Fibroblast of villous mesenchyme (primary cell): ENCODE results near the gene NEGR1. TPM values are rescaled to one million over a fixed set of nuclear protein-coding genes. Genes with fewer than 3 reads are reported as not detected.
A peak's percentile ranks its signal among the peaks of the same experiment; 100 is the strongest.

Source experiments
- DNase-seq: peaks from one replicate; pipeline ENCODE4 v3.0.0-alpha.2; 2010; ENCODE audit warnings: low read depth
- H3K4me3 ChIP-seq: 2 replicates; pipeline ENCODE4 v1.5.1; 2011; ENCODE audit warnings: low read depth, mild to moderate bottlenecking, low read length
- total RNA-seq: library from RNA; depleted of rRNA; stranded (reverse); fragments of >200 nt; gene quantifications from 2 replicates; pipeline ENCODE4 v1.2.3, GENCODE V29; 2012
- TF ChIP-seq, protein P1 (sequence below): IDR thresholded peaks from 2 replicates; pipeline ENCODE4 v1.5.1; 2012; ENCODE audit warnings: low read depth, mild to moderate bottlenecking, low read length; ENCODE audit not compliant: insufficient read depth

The NEGR1 gene
- total RNA-seq, 1 donor, result 13.8 TPM

DNA sequence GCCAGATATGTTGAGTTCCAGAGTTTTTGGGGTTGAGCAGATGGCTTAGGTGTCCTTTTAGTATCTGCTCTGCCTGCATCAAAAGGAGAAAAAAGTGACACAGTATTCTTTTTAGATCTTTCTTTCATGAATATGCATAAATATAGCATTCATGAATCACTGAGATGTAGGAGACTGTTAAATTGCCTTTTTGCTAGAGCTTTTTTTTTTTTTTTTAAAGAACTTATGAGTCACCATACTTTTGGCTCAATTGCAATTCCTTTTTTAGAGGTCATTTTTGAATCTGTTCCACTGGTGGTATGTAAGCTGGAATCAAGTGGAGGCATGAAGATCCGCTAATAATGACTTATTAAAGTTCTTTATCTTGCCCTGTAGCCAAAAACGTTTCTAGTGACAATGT is 720.6 kb downstream of the NEGR1 start:
- DNase-seq, result peak; percentile 31
- TF ChIP-seq, protein P1, sequence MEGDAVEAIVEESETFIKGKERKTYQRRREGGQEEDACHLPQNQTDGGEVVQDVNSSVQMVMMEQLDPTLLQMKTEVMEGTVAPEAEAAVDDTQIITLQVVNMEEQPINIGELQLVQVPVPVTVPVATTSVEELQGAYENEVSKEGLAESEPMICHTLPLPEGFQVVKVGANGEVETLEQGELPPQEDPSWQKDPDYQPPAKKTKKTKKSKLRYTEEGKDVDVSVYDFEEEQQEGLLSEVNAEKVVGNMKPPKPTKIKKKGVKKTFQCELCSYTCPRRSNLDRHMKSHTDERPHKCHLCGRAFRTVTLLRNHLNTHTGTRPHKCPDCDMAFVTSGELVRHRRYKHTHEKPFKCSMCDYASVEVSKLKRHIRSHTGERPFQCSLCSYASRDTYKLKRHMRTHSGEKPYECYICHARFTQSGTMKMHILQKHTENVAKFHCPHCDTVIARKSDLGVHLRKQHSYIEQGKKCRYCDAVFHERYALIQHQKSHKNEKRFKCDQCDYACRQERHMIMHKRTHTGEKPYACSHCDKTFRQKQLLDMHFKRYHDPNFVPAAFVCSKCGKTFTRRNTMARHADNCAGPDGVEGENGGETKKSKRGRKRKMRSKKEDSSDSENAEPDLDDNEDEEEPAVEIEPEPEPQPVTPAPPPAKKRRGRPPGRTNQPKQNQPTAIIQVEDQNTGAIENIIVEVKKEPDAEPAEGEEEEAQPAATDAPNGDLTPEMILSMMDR, result no peak
- H3K4me3 ChIP-seq, result no peak overlapping the region

DNA sequence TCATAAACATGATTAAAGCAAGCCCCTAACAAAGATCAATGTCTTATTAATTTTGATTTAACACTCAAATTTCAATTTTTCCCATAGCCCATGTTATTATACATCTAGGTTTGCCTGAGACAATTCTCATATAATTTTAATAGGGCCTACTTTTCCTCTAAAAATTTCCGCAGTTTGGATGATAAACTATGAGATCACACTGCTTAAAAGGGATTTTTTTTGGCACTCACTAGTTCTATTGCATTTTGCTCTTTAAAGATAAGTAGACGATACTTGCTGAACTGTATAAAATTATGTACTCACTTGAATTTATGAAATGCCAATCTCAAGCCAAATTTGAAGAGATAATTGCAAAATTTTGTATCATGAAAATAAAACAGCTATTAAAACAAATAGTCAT is 721.1 kb downstream of the NEGR1 start:
- DNase-seq, result no peak
- TF ChIP-seq, protein P1, result no peak
- H3K4me3 ChIP-seq, result no peak overlapping the region

DNA sequence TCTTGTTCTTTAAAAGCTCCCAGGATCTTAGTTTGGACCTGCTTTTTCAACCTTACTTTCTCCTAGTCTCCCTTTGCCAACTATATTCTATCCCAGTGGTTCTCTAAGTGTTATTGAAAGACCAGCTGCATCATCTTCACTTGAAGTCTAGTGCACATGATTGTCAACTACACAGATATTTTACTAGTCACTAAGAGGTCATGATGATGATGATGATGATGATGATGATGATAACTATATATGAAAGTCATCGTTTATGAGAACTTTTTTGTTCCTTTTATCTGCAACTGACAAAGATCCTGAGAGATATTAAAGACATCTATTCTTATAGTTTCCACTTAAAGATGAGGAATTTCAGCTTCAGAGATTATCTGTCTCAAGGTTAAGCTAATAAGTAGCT is 722.5 kb downstream of the NEGR1 start:
- no peak overlapping the region for H3K4me3 ChIP-seq
- DNase-seq, result no peak
- TF ChIP-seq, protein P1, result no peak

GRCh38 chr1:71557138-71557537 is 725.2 kb downstream of the NEGR1 start:
- H3K4me3 ChIP-seq, result no peak overlapping the region
- TF ChIP-seq, protein P1, result no peak
- no peak for DNase-seq

DNA sequence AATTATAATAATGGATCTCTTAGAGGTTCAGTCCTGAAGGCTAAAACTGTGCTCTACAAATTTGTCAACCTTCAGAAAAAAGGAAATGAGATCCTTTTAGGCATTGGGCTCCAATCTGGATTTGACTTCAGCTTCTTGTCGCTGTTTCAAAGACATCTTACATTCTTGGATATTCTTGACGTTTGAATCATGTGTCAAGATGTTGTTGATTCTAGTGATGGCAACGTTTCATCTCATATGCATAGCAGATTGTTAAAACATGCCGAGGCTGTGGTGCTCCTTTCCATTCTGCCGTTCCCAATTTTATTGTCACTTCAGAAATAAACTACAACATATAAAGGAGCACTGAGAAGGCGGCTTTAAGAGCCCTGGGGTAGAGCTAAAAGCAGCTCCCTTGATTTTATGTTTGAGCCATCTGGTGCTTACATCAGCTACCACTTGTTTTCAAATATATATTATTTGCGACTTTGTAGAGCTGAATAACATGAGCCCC is 733.9 kb downstream of the NEGR1 start:
- DNase-seq, result no peak
- TF ChIP-seq, protein P1, result no peak
- H3K4me3 ChIP-seq, result no peak overlapping the region

DNA sequence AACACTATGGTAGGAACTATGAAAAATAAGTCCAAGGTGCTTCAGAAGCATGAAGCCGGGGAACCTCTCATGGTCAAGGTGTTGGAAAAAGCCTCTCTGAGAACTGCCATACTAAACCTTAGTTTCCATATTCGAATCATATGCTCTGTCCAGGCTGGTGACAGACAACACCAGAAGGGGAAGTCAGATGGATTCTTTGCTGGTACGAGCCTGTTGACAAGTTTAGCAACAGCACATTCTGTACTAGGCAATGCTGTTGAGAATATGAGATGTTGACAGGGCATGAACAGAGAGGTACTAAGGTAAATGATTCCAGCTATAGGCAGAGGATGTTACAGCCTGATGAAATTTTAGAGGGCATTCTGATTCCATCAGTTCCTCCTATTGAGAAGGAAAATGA is 740.2 kb downstream of the NEGR1 start:
- TF ChIP-seq, protein P1, result no peak
- no peak overlapping the region for H3K4me3 ChIP-seq
- DNase-seq, result no peak

GRCh38 chr1:71533950-71534349 is 748.4 kb downstream of the NEGR1 start:
- H3K4me3 ChIP-seq, result no peak overlapping the region
- TF ChIP-seq, protein P1, result no peak
- DNase-seq, result peak; percentile 12
